Activated T-helper 1 cell treated with anti-CD3 and anti-CD28 coated beads, Interleukin-12 subunit alpha, Interleukin-12 subunit beta, Interleukin-2, Interleukin-4 antibody, amounts not matched to agents 30 ng/mL and 10 ng/mL and 1 ng/mL, durations not matched to agents 14 hours and 24 hours and 36 hours (primary cell): ENCODE results near the gene IGSF6. TPM values are rescaled to one million over a fixed set of nuclear protein-coding genes. Genes with fewer than 3 reads are reported as not detected.
"Not testable (repeated sequence)": the region's sequence is repeated elsewhere in the genome, so short reads cannot be mapped to it uniquely, and the experiment has no call there.

Experiments
- DNase-seq: peaks from one replicate; pipeline ENCODE4 v3.0.0; 2021; ENCODE audit warnings: low spot score
- H3K27ac Mint-ChIP-seq: one replicate; pipeline ENCODE4 v1.8.0; 2021; ENCODE audit warnings: mild to moderate bottlenecking, mixed read lengths
- H3K27me3 Mint-ChIP-seq: one replicate; pipeline ENCODE4 v1.8.0; 2022; ENCODE audit warnings: mild to moderate bottlenecking, moderate library complexity, mixed read lengths; ENCODE audit not compliant: insufficient read depth
- H3K36me3 Mint-ChIP-seq: one replicate; pipeline ENCODE4 v1.8.0; 2021; ENCODE audit warnings: low read depth, mixed read lengths
- H3K4me1 Mint-ChIP-seq: one replicate; pipeline ENCODE4 v1.8.0; 2021; ENCODE audit warnings: low read depth, mixed read lengths
- H3K4me3 Mint-ChIP-seq: one replicate; pipeline ENCODE4 v1.8.0; 2021; ENCODE audit warnings: mild to moderate bottlenecking, moderate library complexity, mixed read lengths
- H3K9me3 Mint-ChIP-seq: one replicate; pipeline ENCODE4 v1.8.0; 2021; ENCODE audit warnings: mixed read lengths
- intact Hi-C: fragments of 100-400 bp; cut with micrococcal nuclease; formaldehyde crosslinking; loops from one replicate; pipeline ENCODE4 v1.15.1; 2024
- total RNA-seq: library from RNA; stranded (reverse); gene quantifications from 2 replicates; pipeline ENCODE4 v1.2.3, GENCODE V29; 2022

Gene IGSF6
- total RNA-seq, 1 donor from 2014 or later: not detected

DNA sequence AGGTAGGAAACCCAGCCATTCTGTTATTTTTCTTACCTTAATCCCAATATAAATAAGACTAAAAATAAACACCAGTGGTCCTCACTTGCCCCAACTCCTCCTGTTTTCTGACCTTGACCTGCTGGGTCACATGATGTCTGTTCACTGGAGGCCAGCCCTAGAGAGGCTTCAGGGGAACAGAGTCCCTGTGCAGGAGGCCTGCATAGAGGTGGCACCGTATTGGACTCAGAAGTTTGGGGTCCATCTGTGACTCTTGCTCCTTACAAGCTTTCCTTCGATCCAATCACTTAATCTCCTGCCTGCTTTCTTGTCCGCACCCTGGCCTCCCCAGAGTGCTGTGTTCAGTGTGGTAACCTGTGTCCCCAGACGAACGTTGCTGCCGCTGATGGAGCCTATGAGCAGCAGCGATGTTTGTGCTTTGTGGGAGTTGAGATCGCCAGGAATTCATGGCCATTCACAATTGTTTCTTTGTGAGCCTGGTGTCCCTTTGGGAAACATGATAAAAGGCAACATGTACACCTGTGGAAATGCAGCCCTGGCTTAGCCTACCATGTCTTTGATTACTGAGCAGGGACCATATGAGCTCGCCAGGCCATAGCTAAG, 4.7 kb downstream of the IGSF6 start:
- DNase-seq: no peak
- Mint-ChIP-seq H3K4me3 (no peak overlapping the region), H3K36me3 (peaks cover 5% of the 10 kb centered on the region), H3K27ac (peak overlapping the region; percentile 84), H3K27me3 (no peaks in the 10 kb centered on the region), H3K9me3 (no peaks in the 10 kb centered on the region), H3K4me1 (peaks cover 36% of the 10 kb centered on the region)
- intact Hi-C loops: loop anchor here (10.0 kb wide), 2 partner anchors 143 to 547 kb away; no protein-coding TSS in a partner anchor

DNA sequence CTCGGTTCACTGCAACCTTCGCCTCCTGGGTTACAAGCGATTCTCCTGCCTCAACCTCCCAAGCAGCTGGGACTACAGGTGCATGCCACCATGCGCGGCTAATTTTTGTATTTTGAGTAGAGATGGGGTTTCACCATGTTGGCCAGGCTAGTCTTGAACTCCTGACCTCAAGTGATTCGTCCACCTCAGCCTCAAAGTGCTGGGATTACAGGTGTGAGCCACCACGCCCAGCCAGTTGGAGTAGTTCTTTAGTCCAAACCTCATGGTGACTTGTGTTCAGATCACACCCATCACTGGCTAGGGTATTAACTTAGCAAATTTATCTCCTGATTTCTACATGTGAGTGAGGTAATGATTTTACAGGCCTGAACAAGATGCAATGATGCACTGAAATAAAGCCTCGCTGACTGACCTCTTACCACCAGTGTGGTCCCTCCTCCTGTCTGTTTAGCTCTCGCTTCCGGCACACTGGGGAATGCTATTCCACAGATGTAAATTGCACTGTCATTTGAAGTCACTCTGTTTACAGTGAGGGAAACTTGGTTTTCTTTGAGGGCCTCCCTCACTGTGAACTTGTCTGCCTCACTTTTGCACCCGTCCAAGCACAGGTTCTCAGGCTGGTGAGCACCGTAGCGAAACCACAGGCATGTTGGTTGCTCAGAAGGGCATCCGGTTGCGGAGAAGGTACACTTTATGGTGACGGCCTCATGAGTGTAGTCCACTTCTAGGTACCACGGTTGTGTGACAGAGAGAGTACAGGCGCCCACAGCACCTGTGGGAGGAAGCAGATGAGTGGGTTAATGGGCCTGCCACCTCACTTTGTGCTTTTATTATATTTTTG, 5.5 kb downstream of the IGSF6 start:
- intact Hi-C loops: loop anchor here (10.0 kb wide), 2 partner anchors 142 to 548 kb away; no protein-coding TSS in a partner anchor
- H3K9me3 Mint-ChIP-seq: no peaks in the 10 kb centered on the region
- peak; percentile 71 for DNase-seq

DNA sequence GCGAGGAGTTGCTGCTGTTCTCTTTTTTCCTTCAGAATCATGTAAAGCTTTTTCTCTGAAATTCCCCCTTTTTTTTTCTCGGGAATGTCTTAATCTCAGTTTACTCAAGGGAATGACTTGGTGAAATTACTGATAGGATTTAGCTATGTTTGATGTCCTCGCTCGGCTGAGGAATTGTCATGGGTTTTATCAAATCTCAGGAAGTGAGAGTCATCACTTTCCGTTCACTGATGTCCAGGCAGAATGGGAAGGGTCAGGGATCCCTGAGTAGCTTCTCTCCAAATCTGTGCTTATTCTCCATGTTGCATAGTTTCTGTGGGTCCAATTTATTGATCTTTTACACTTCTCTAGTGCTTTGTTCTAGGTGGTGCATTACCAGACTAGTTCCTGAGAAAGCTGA, 6.3 kb downstream of the IGSF6 start:
- DNase-seq: no peak
- H3K4me3 Mint-ChIP-seq: peak overlapping the region; percentile 69
- intact Hi-C loops: loop anchor here (10.0 kb wide), 2 partner anchors 141 to 549 kb away; no protein-coding TSS in a partner anchor
- peak overlapping the region; percentile 69 for H3K27ac Mint-ChIP-seq
- H3K4me1 Mint-ChIP-seq: peaks cover 36% of the 10 kb centered on the region
- peaks cover 5% of the 10 kb centered on the region for H3K36me3 Mint-ChIP-seq
- H3K9me3 Mint-ChIP-seq: no peaks in the 10 kb centered on the region
- H3K27me3 Mint-ChIP-seq: no peaks in the 10 kb centered on the region

More for the DNA sequence above, 5.5 kb downstream of the IGSF6 start:
- Mint-ChIP-seq H3K36me3 (peaks cover 5% of the 10 kb centered on the region), H3K4me1 (peaks cover 36% of the 10 kb centered on the region), H3K27me3 (no peaks in the 10 kb centered on the region), H3K4me3 (peak overlapping the region; percentile 57), H3K27ac (peak overlapping the region; percentile 81)

DNA sequence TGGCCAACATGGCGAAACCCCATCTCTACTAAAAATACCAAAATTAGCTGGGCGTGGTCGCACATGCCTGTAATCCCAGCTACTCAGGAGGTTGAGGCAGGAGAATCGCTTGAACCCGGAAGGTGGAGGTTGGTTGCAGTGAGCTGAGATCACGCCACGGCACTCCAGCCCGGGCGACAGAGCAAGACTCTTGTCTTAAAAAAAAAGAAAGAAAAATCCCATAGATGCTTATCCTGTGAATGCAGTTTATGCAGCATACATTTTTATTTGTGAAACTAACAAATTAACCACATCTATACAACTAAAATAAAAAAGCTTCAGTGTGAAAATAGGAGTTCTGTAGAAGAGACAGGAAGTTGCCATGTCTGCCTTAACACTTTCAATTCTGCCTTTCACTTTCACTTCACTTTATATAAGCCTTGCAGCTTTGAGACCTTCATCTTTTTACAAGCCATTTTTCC, 7.1 kb downstream of the IGSF6 start:
- peak overlapping the region; percentile 69 for H3K27ac Mint-ChIP-seq
- no peaks in the 10 kb centered on the region for H3K27me3 Mint-ChIP-seq
- H3K9me3 Mint-ChIP-seq: no peaks in the 10 kb centered on the region
- H3K4me3 Mint-ChIP-seq: peak overlapping the region; percentile 69
- peaks cover 5% of the 10 kb centered on the region for H3K36me3 Mint-ChIP-seq
- peaks cover 36% of the 10 kb centered on the region for H3K4me1 Mint-ChIP-seq
- intact Hi-C loops: loop anchor here (1.0 to 10.0 kb wide), 5 partner anchors 12 to 550 kb away; no protein-coding TSS in a partner anchor
- DNase-seq: no peak

DNA sequence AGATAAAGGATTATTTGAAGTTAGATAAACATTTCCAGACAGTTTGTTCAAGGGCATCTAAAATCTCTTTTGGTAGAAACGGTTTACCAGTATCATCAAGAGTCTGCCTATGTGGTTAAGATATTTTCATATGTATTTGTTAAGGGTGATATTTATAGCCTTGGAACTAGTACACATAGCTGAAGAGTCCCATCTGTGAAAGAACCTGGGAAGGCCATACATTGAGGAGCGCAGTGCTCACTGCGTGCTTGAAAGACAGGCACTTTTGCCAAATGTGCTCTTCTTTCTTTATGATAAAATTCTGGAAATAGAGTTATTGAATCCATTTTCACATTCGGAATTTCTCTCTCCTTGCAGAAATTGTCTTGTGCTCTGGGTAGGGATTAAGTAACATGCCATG, 7.7 kb downstream of the IGSF6 start:
- Mint-ChIP-seq H3K4me3 (peak overlapping the region; percentile 69), H3K4me1 (peaks cover 36% of the 10 kb centered on the region), H3K27me3 (no peaks in the 10 kb centered on the region), H3K27ac (peak overlapping the region; percentile 69), H3K9me3 (no peaks in the 10 kb centered on the region), H3K36me3 (peaks cover 5% of the 10 kb centered on the region)
- intact Hi-C loops: loop anchor here (1.0 to 10.0 kb wide), 5 partner anchors 13 to 550 kb away; no protein-coding TSS in a partner anchor
- no peak for DNase-seq

DNA sequence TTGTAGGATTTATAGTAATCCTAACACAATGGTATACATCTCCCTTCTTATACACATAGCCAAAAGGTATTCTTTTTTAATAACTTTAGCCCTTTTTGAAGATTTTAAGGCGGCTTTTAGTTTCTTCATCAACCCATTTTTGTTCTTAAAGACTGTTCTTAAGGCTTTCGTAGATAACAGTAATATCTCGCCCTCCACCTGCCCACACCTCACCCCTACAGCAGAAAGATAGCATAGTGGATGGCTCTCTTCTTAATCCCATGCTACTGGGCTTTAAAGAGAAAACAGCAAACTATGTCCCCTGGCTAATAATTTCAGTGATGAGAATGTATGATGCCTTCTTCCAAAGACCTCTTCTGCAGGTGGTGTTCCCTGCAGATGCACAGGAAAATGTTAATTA, 8.6 kb downstream of the IGSF6 start:
- Mint-ChIP-seq H3K4me1 (peaks cover 38% of the 10 kb centered on the region), H3K9me3 (no peaks in the 10 kb centered on the region), H3K36me3 (peaks cover 5% of the 10 kb centered on the region), H3K4me3 (no peak overlapping the region), H3K27ac (no peak overlapping the region), H3K27me3 (no peaks in the 10 kb centered on the region)
- no peak for DNase-seq
- intact Hi-C loops: loop anchor here (10.0 kb wide), 2 partner anchors 139 to 551 kb away; no protein-coding TSS in a partner anchor

DNA sequence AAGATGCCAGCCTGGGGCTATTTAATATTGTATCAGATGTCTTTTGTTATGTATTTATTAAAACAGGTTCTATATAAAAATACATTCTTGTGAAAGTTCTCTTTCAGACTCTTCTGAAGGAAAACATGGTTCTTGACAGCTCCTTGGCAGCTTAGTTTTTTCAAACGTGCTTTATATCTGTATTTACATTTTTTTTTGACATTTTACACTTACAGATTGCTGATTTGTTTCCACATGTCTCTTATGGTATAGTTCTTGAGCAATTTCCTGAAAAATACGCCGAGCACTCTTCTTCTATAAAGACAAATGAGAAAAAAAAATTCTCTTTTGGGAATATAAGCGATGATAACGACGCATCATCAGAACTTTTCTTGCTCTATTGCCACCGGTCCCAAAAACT, 9.5 kb downstream of the IGSF6 start:
- intact Hi-C loops: loop anchor here (10.0 kb wide), 2 partner anchors 138 to 552 kb away; no protein-coding TSS in a partner anchor
- H3K9me3 Mint-ChIP-seq: no peaks in the 10 kb centered on the region
- no peaks in the 10 kb centered on the region for H3K27me3 Mint-ChIP-seq
- H3K36me3 Mint-ChIP-seq: peaks cover 5% of the 10 kb centered on the region
- peaks cover 39% of the 10 kb centered on the region for H3K4me1 Mint-ChIP-seq
- DNase-seq: no peak
- no peak overlapping the region for H3K27ac Mint-ChIP-seq
- no peak overlapping the region for H3K4me3 Mint-ChIP-seq

DNA sequence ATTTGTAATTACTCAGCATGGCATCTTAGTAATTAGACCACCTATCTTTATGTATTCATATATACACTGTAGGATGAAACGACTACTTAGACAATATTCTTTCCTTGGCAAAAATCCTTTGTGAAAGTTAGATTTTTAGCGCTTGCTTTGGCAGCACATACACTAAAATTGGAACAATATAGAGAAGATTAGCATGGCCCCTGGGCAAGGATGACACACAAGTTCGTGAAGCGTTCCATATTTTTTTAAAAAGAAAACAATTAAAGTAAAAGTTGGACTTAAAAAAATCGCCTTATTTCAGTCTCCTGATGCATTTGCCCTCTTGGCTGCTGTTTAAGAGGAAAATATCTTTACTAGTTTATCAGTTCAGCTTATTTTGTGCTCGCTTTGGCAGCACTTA, 10.5 kb downstream of the IGSF6 start:
- Mint-ChIP-seq H3K4me1 (peaks cover 31% of the 10 kb centered on the region), H3K27me3 (no peaks in the 10 kb centered on the region), H3K27ac (no peak overlapping the region), H3K36me3 (peaks cover 3% of the 10 kb centered on the region), H3K4me3 (no peak overlapping the region), H3K9me3 (no peaks in the 10 kb centered on the region)
- no peak for DNase-seq
- intact Hi-C loops: loop anchor here (10.0 kb wide), 2 partner anchors 137 to 553 kb away; no protein-coding TSS in a partner anchor

DNA sequence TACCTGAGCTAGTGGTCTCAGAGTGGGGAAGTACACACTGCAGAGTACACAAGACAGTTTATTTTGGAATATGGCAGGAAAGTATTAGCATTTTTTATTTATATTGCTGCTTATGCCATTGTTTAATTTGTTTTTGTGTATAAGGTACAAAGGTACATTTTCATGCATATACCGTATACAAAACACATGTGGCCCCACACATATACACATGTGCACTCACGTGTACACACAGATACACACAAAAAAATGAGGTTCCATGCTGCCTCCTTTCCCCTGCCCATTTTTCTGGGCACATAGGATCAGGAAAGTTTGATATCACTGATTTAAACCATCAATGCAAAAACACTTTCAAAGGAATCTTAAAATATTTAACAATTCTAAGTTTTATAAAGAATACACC, 12.9 kb downstream of the IGSF6 start:
- Mint-ChIP-seq H3K36me3 (peaks cover 11% of the 10 kb centered on the region), H3K27ac (no peak overlapping the region), H3K9me3 (no peaks in the 10 kb centered on the region), H3K4me3 (no peak overlapping the region), H3K27me3 (no peaks in the 10 kb centered on the region), H3K4me1 (peaks cover 9% of the 10 kb centered on the region)
- DNase-seq: no peak
- intact Hi-C loops: no loop called here

DNA sequence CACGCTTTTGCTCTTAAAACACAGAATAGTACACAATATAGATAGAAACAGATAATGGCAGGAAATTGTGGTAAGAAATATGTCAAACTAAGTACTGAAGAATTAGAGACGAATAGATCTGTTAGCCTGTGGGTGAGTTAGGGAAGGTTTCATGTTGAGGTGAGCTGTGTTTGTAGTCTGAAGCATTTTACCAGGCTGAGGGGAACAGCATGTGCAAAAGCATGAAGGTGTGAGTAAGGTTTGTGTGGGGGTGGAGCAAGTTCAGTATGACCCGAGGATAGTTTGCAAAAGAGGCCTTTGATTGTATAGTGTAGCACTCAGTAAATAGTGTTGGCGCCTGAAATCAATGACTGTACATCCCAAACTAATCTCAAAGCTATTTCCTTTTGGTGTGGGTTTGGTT, 13.8 kb downstream of the IGSF6 start:
- Mint-ChIP-seq H3K36me3 (peaks cover 8% of the 10 kb centered on the region), H3K27ac (peak overlapping the region; percentile 35), H3K4me1 (peaks cover 9% of the 10 kb centered on the region), H3K4me3 (no peak overlapping the region), H3K27me3 (no peaks in the 10 kb centered on the region), H3K9me3 (no peaks in the 10 kb centered on the region)
- no peak for DNase-seq
- intact Hi-C loops: no loop called here

DNA sequence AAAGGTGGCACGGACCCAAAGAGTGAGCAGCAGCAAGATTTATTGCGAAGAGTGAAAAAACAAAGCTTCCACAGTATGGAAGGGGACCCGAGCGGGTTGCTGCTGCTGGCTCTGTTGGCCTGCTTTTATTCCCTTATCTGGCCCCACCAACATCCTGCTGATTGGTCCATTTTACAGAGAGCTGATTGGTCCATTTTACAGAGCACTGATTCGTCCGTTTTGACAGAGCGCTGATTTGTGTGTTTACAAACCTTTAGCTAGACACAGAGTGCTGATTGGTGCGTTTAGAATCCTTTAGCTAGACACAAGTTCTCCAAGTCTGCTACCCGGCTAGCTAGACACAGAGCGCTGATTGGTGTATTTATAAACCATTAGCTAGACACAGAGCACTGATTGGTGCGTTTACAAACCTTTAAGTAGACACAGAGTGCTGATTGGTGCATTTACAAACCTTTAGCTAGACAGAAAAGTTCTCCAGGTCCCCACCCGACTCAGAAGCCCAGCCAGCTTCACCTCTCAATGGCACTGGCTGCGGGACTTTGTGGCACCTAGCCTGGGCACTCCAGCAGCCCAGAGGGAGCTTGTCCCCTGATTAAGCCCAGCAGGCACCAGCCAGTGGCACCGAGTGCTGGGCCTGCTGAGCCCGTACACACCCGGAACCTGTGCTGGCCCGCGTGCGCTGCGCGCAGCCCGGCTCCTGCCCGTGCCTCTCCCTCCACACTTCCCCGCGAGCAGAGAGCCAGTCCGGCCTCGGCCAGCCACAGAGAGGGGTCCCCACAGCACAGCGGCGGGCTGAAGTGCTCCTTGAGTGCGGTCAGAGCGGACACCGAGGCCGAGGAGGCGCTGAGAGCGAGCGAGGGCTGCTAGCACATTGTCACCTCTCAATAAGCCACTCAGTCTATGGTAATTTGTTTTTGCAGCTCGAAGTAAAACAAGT, 15.1 kb downstream of the IGSF6 start:
- DNase-seq: no peak
- Mint-ChIP-seq H3K4me1 (peaks cover 12% of the 10 kb centered on the region), H3K9me3 (no peaks in the 10 kb centered on the region), H3K4me3 (no peak overlapping the region), H3K36me3 (peaks cover 8% of the 10 kb centered on the region), H3K27ac (no peak overlapping the region), H3K27me3 (no peaks in the 10 kb centered on the region)
- intact Hi-C loops: no loop called here

DNA sequence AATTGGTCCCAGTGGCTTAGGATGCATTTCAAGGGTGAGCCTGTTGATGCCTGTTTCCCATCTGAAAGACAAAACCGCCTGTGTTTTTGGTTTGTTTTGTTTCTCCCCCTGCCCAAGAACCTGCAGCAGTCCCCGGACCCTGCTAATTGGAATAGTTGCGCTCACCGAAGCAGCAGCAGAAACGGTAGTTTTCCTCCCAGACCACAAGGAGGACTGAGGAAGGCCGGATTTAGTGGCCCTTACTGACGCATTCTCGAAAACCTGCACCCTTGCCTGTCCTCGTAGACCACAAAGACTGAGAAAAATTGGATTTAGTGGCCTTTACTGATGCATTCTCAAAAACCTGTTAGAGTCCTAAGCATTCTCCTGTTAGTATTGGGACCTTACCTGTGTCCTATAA, 16.7 kb downstream of the IGSF6 start:
- H3K27ac Mint-ChIP-seq, H3K4me3 Mint-ChIP-seq, DNase-seq, H3K27me3 Mint-ChIP-seq, intact Hi-C loops, H3K9me3 Mint-ChIP-seq: not testable (repeated sequence)
- peaks cover 13% of the 10 kb centered on the region for H3K36me3 Mint-ChIP-seq
- H3K4me1 Mint-ChIP-seq: peaks cover 20% of the 10 kb centered on the region
